ENCODE results near the gene ASXL3. TPM values are rescaled to one million over a fixed set of nuclear protein-coding genes. Genes with fewer than 3 reads are reported as not detected.

ASXL3 gene
- total RNA-seq, 1 donor from 2014 or later, result 8.2 TPM

- H3K9me3 Mint-ChIP-seq (ENCODE audit: unreplicated experiment), result no peaks in the 10 kb centered on the region
- FAIRE-seq (no peak), DNase-seq (ENCODE audit: low read depth) (peak; percentile 3)
- Histone ChIP-seq H3K9me3 (ENCODE audit: insufficient read depth, low read depth, low read length) (no peaks in the 10 kb centered on the region), H3K4me1 (ENCODE audit: insufficient read depth, low read length) (no peaks in the 10 kb centered on the region), H3K9ac (ENCODE audit: low read length) (no peak overlapping the region), H4K20me1 (ENCODE audit: insufficient read depth, low read length) (no peaks in the 10 kb centered on the region), H3K4me2 (ENCODE audit: low read length) (no peak overlapping the region), H3K79me2 (ENCODE audit: insufficient read depth, low read length) (no peaks in the 10 kb centered on the region), H3K27ac (ENCODE audit: low read depth, low read length) (no peak overlapping the region), H2AFZ (ENCODE audit: low read depth, low read length) (no peak overlapping the region), H3K4me3 (ENCODE audit: insufficient read depth, low read depth, low read length) (no peak overlapping the region), H3K36me3 (ENCODE audit: insufficient read depth, low read length) (no peaks in the 10 kb centered on the region), H3K27me3 (ENCODE audit: insufficient read depth, low read length) (no peaks in the 10 kb centered on the region)
- H3K4me1 Mint-ChIP-seq (ENCODE audit: low read depth, unreplicated experiment), result no peaks in the 10 kb centered on the region
- no peak overlapping the region for H3K4me3 Mint-ChIP-seq (ENCODE audit: unreplicated experiment)
- no peaks in the 10 kb centered on the region for H3K27me3 Mint-ChIP-seq (ENCODE audit: low read depth, unreplicated experiment)
- TF ChIP-seq CTCF (IDR thresholded peaks at IDR 0.05; ENCODE audit: insufficient read depth, low read depth, low read length) (no peak), EZH2 (IDR thresholded peaks at IDR 0.05; ENCODE audit: insufficient read depth, low read length) (no peak)
- no peaks in the 10 kb centered on the region for H3K36me3 Mint-ChIP-seq (ENCODE audit: low read depth, unreplicated experiment)
- no peak overlapping the region for H3K27ac Mint-ChIP-seq (ENCODE audit: unreplicated experiment)
These were observed 82.8 kb downstream of the ASXL3 start for GRCh38 chr18:33660696-33661310.

GRCh38 chr18:33664241-33664874 is 86.3 kb downstream of the ASXL3 start:
- Histone ChIP-seq H3K27me3 (ENCODE audit: insufficient read depth, low read length) (no peaks in the 10 kb centered on the region), H4K20me1 (ENCODE audit: insufficient read depth, low read length) (no peaks in the 10 kb centered on the region), H2AFZ (ENCODE audit: low read depth, low read length) (no peak overlapping the region), H3K9ac (ENCODE audit: low read length) (no peak overlapping the region), H3K4me3 (ENCODE audit: insufficient read depth, low read depth, low read length) (no peak overlapping the region), H3K36me3 (ENCODE audit: insufficient read depth, low read length) (no peaks in the 10 kb centered on the region), H3K27ac (ENCODE audit: low read depth, low read length) (no peak overlapping the region), H3K4me2 (ENCODE audit: low read length) (no peak overlapping the region), H3K79me2 (ENCODE audit: insufficient read depth, low read length) (no peaks in the 10 kb centered on the region), H3K9me3 (ENCODE audit: insufficient read depth, low read depth, low read length) (no peaks in the 10 kb centered on the region), H3K4me1 (ENCODE audit: insufficient read depth, low read length) (no peaks in the 10 kb centered on the region)
- Mint-ChIP-seq H3K4me3 (ENCODE audit: unreplicated experiment) (no peak overlapping the region), H3K27ac (ENCODE audit: unreplicated experiment) (no peak overlapping the region), H3K9me3 (ENCODE audit: unreplicated experiment) (no peaks in the 10 kb centered on the region), H3K36me3 (ENCODE audit: low read depth, unreplicated experiment) (peaks cover 2% of the 10 kb centered on the region), H3K27me3 (ENCODE audit: low read depth, unreplicated experiment) (no peaks in the 10 kb centered on the region), H3K4me1 (ENCODE audit: low read depth, unreplicated experiment) (no peaks in the 10 kb centered on the region)
- FAIRE-seq (no peak), DNase-seq (ENCODE audit: low read depth) (no peak)
- TF ChIP-seq EZH2 (IDR thresholded peaks at IDR 0.05; ENCODE audit: insufficient read depth, low read length) (no peak), CTCF (IDR thresholded peaks at IDR 0.05; ENCODE audit: insufficient read depth, low read depth, low read length) (no peak)

- Histone ChIP-seq H2AFZ (ENCODE audit: low read depth, low read length) (no peak overlapping the region), H3K4me3 (ENCODE audit: insufficient read depth, low read depth, low read length) (no peak overlapping the region), H3K27me3 (ENCODE audit: insufficient read depth, low read length) (no peaks in the 10 kb centered on the region), H4K20me1 (ENCODE audit: insufficient read depth, low read length) (no peaks in the 10 kb centered on the region), H3K4me1 (ENCODE audit: insufficient read depth, low read length) (no peaks in the 10 kb centered on the region), H3K9me3 (ENCODE audit: insufficient read depth, low read depth, low read length) (no peaks in the 10 kb centered on the region), H3K4me2 (ENCODE audit: low read length) (no peak overlapping the region), H3K36me3 (ENCODE audit: insufficient read depth, low read length) (no peaks in the 10 kb centered on the region), H3K27ac (ENCODE audit: low read depth, low read length) (no peak overlapping the region), H3K79me2 (ENCODE audit: insufficient read depth, low read length) (no peaks in the 10 kb centered on the region), H3K9ac (ENCODE audit: low read length) (no peak overlapping the region)
- TF ChIP-seq CTCF (IDR thresholded peaks at IDR 0.05; ENCODE audit: insufficient read depth, low read depth, low read length) (no peak), EZH2 (IDR thresholded peaks at IDR 0.05; ENCODE audit: insufficient read depth, low read length) (no peak)
- Mint-ChIP-seq H3K9me3 (ENCODE audit: unreplicated experiment) (no peaks in the 10 kb centered on the region), H3K4me3 (ENCODE audit: unreplicated experiment) (no peak overlapping the region), H3K36me3 (ENCODE audit: low read depth, unreplicated experiment) (peaks cover 2% of the 10 kb centered on the region), H3K4me1 (ENCODE audit: low read depth, unreplicated experiment) (no peaks in the 10 kb centered on the region), H3K27ac (ENCODE audit: unreplicated experiment) (no peak overlapping the region), H3K27me3 (ENCODE audit: low read depth, unreplicated experiment) (no peaks in the 10 kb centered on the region)
- FAIRE-seq, result no peak
- no peak for DNase-seq (ENCODE audit: low read depth)
These were observed 87.2 kb downstream of the ASXL3 start for GRCh38 chr18:33665187-33665586.
